ENCODE data around the gene CDC42BPA.

DNA sequence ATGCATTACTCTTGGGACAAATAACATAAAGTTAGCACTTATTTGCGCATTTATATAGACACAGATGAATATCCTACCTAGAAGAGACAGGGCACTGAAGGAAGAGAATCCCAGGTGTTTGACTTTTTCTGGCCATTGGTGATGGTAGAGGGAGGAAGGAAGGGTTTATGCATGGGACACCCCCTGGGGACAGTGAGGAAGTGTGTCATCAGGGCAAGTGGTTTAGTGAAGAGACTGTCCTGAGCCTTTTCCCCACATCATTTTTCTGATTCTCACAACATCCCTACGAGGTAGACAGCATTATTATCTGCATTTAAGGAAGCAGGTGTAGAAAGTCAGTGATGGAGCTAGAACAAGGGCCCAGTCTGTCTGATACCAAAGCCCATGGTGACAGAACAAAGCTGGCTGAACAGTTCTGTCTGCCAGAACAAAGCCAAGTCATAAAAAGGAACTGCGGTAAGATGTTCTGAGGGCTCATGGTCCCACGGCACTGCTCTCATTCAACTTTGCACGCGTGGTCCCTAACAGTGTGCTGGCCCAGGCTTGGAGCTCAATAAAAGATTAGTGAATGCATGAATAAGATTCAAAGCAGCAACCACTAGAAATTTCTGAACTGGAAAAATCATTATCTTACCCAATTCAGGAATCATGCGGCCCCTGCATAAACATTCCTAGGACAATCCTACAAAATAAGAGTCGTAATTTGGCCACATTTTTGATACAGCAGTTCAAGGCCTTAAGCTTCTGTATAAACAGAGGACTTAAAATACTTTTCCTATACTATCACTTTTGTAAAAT is 12.2 kb upstream of the CDC42BPA start:
- TF ChIP-seq MAX (IDR thresholded peaks at IDR 0.05; ENCODE audit: insufficient read depth, insufficient read length) (no peak), EZH2 (IDR thresholded peaks at IDR 0.05; ENCODE audit: borderline replicate concordance, low read depth, low read length, severe bottlenecking) (no peak), POLR2AphosphoS5 (IDR thresholded peaks at IDR 0.05; ENCODE audit: insufficient read depth, low read depth, low read length) (no peak), MYC (IDR thresholded peaks at IDR 0.05; ENCODE audit: low read depth, low read length) (no peak), JUN (IDR thresholded peaks at IDR 0.05; ENCODE audit: borderline replicate concordance, insufficient read depth, insufficient read length, low read depth) (no peak), POLR2A (IDR thresholded peaks at IDR 0.05; ENCODE audit: low read depth, low read length) (no peak)
- TF ChIP-seq, protein P1, sequence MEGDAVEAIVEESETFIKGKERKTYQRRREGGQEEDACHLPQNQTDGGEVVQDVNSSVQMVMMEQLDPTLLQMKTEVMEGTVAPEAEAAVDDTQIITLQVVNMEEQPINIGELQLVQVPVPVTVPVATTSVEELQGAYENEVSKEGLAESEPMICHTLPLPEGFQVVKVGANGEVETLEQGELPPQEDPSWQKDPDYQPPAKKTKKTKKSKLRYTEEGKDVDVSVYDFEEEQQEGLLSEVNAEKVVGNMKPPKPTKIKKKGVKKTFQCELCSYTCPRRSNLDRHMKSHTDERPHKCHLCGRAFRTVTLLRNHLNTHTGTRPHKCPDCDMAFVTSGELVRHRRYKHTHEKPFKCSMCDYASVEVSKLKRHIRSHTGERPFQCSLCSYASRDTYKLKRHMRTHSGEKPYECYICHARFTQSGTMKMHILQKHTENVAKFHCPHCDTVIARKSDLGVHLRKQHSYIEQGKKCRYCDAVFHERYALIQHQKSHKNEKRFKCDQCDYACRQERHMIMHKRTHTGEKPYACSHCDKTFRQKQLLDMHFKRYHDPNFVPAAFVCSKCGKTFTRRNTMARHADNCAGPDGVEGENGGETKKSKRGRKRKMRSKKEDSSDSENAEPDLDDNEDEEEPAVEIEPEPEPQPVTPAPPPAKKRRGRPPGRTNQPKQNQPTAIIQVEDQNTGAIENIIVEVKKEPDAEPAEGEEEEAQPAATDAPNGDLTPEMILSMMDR (IDR thresholded peaks at IDR 0.05; ENCODE audit: extremely low read depth in 1 of 2, insufficient read depth in 1 of 2, low read depth in 1 of 2, low read length in 2 of 2) = no peak

Data from endothelial cell of umbilical vein (primary cell).